ENCODE measurements around the gene LGALS9C. TPM values are rescaled to one million over a fixed set of nuclear protein-coding genes. Genes with fewer than 3 reads are reported as not detected.
"Not testable (repeated sequence)": the region's sequence is repeated elsewhere in the genome, so short reads cannot be mapped to it uniquely, and the experiment has no call there.

LGALS9C gene
- total and polyA plus RNA-seq, 9 donors: 0.26 TPM; not detected in 8

DNA sequence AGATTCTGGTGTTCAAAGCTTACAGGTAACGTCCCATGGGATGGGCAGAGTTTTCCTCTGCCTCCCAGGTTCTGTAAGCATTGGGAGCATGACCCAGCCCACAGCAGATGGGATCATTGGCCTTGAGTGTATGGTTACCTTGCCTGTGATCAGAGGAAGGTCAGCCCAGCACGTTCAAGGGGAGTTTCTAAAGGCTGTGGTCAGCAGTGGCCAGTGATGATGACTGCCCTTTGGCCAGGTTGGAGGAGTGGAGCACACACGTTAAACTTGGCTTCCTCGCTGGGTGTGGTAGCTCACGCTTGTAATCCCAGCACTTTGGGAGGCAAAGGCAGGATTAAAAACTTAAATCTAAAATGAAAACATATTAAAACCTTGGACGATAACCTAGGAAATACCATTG is 51.8 kb downstream of the LGALS9C start:
- not testable (repeated sequence) for DNase-seq; H3K4me3 ChIP-seq (ENCODE audit: low read length); H3K27me3 ChIP-seq (ENCODE audit: control insufficient read depth, insufficient read depth, low read length); H3K9me3 ChIP-seq (replicated peaks; ENCODE audit: control insufficient read depth, low read depth, low read length); H3K4me1 ChIP-seq (ENCODE audit: control insufficient read depth, insufficient read depth, low read length); H3K27ac ChIP-seq (ENCODE audit: low read length); H3K36me3 ChIP-seq (ENCODE audit: control insufficient read depth, insufficient read depth, low read length)
- no CpG with 5 or more reads among the region's 6 CpGs for WGBS (ENCODE audit: insufficient coverage)

DNA sequence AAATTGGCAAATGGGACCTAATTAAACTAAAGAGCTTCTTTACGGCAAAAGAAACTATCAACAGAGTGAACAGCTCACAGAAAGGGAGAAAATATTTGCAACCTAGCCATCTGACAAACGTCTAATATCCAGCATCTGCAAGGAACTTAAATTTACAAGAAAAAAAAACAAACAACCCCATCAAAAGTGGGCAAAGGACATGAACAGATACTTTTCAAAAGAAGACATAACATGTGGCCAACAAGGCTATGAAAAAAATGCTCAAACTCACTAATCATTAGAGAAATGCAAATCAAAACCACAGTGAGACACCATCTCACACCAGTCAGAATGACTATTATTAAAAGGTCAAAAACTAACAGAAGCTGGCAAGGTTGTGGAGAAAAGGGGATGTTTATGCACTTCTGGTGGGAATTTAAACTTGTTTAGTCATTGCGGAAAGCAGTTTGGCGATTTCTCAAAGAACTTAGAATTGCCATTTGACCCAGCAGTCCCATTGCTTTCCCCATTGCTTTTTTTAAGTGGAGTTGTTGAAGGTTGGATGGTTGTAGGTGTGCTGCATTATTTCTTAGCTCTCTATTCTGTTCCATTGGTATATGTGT is 52.4 kb downstream of the LGALS9C start:
- H3K9me3 ChIP-seq (replicated peaks; ENCODE audit: control insufficient read depth, low read depth, low read length); H3K36me3 ChIP-seq (ENCODE audit: control insufficient read depth, insufficient read depth, low read length); H3K4me3 ChIP-seq (ENCODE audit: low read length); H3K27me3 ChIP-seq (ENCODE audit: control insufficient read depth, insufficient read depth, low read length); H3K27ac ChIP-seq (ENCODE audit: low read length); H3K4me1 ChIP-seq (ENCODE audit: control insufficient read depth, insufficient read depth, low read length); DNase-seq: not testable (repeated sequence)
- WGBS (ENCODE audit: insufficient coverage): no CpG with 5 or more reads among the region's 4 CpGs

DNA sequence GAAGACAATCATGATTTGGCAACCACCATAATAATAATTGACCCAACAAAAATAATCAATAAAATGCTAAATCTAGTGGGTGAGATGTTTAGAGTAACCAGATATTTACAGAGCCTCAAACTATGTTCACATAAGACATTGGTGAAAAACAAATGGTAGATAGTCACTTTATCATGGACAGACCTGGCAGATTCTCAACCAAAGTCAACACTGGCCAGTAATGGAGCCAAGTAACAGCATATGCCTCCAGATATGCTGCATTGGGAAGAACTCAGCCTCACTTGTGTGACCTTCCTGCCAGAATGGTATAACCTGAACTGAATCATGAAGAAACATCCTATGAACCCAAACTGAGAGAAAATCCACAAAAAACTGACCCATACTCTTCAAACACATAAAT is 53.8 kb downstream of the LGALS9C start:
- not testable (repeated sequence) for H3K36me3 ChIP-seq (ENCODE audit: control insufficient read depth, insufficient read depth, low read length)

DNA sequence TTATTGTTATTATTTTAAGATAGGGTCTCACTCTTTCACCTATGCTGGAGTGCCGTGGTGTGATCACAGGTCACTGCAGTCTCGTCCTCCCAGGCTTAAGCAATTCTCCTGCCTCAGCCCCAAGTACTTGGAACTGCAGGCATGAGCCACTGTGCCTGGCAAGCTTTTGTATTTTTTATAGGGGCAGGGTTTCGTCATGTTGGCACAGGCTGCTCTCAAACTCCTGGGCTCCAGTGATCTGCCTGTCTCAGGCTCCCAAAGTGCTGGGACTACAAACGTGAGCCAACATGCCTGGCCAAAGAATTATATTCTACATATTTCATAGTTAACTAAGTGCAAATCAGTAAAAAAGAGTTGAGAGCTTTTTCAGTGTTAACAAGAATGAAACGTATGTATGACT is 65.6 kb downstream of the LGALS9C start:
- WGBS (ENCODE audit: insufficient coverage): no CpG with 5 or more reads among the region's 5 CpGs
- not testable (repeated sequence) for DNase-seq; H3K27ac ChIP-seq (ENCODE audit: low read length); H3K36me3 ChIP-seq (ENCODE audit: control insufficient read depth, insufficient read depth, low read length); H3K4me1 ChIP-seq (ENCODE audit: control insufficient read depth, insufficient read depth, low read length); H3K9me3 ChIP-seq (replicated peaks; ENCODE audit: control insufficient read depth, low read depth, low read length); H3K4me3 ChIP-seq (ENCODE audit: low read length); H3K27me3 ChIP-seq (ENCODE audit: control insufficient read depth, insufficient read depth, low read length)

More for the DNA sequence above, 53.8 kb downstream of the LGALS9C start:
- H3K4me3 ChIP-seq (ENCODE audit: low read length); DNase-seq; H3K9me3 ChIP-seq (replicated peaks; ENCODE audit: control insufficient read depth, low read depth, low read length); H3K4me1 ChIP-seq (ENCODE audit: control insufficient read depth, insufficient read depth, low read length); H3K27me3 ChIP-seq (ENCODE audit: control insufficient read depth, insufficient read depth, low read length); H3K27ac ChIP-seq (ENCODE audit: low read length): not testable (repeated sequence)

DNA sequence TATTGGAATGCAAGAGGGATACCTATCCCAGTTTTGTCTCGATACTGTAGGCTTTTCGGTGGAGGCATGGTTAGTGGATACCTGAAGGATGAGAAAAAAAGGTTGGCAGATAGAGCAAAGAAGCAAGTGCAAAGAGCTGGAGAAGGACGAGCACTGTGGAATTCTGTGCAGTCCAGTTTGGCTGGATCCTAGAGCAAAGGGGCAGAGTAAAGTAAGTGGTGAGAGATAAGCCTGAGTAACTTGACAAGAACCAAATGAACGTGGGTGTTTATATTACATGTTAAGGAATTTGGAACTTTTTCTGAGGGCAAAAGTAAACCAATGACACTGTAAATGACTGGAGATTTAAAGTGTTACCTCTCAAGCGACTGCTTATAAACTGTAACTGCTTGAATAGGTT is 66.3 kb downstream of the LGALS9C start:
- H3K27ac ChIP-seq (ENCODE audit: low read length); DNase-seq; H3K4me3 ChIP-seq (ENCODE audit: low read length); H3K4me1 ChIP-seq (ENCODE audit: control insufficient read depth, insufficient read depth, low read length); H3K9me3 ChIP-seq (replicated peaks; ENCODE audit: control insufficient read depth, low read depth, low read length); H3K36me3 ChIP-seq (ENCODE audit: control insufficient read depth, insufficient read depth, low read length); H3K27me3 ChIP-seq (ENCODE audit: control insufficient read depth, insufficient read depth, low read length): not testable (repeated sequence)
- no CpG with 5 or more reads among the region's 5 CpGs for WGBS (ENCODE audit: insufficient coverage)

Other genes with a start within 250 kb of the LGALS9C start
- 129 TPM for gene FLII, start 218.1 kb upstream of the LGALS9C start, total RNA-seq
- gene FLII, start 218.1 kb upstream of the LGALS9C start, polyA plus RNA-seq (ENCODE audit: insufficient read depth in 1 of 8, insufficient read length in 8 of 8, low replicate concordance in 1 of 8): 100 to 1,000 TPM; 147 to 181 (median 172) TPM
- gene MIEF2, start 216.1 kb upstream of the LGALS9C start, total RNA-seq: 13.3 TPM
- gene MIEF2, start 216.1 kb upstream of the LGALS9C start, polyA plus RNA-seq (ENCODE audit: insufficient read depth in 1 of 8, insufficient read length in 8 of 8, low replicate concordance in 1 of 8): 10 to 100 TPM; 12.0 to 15.5 (median 14.1) TPM
- gene TOP3A, start 161.8 kb upstream of the LGALS9C start, total RNA-seq: 26.1 TPM
- 10 to 100 TPM; 22.4 to 34.4 (median 28.2) TPM for gene TOP3A, start 161.8 kb upstream of the LGALS9C start, polyA plus RNA-seq (ENCODE audit: insufficient read depth in 1 of 8, insufficient read length in 8 of 8, low replicate concordance in 1 of 8)
- gene SMCR8, start 161.5 kb upstream of the LGALS9C start, total RNA-seq: 6.9 TPM
- 10 to 100 TPM in 1 of 8 donors, 1 to 10 TPM in 7; 6.3 to 10.2 (median 9.1) TPM for gene SMCR8, start 161.5 kb upstream of the LGALS9C start, polyA plus RNA-seq (ENCODE audit: insufficient read depth in 1 of 8, insufficient read length in 8 of 8, low replicate concordance in 1 of 8)
- 11.3 TPM for gene SHMT1, start 113.2 kb upstream of the LGALS9C start, total RNA-seq
- gene SHMT1, start 113.2 kb upstream of the LGALS9C start, polyA plus RNA-seq (ENCODE audit: insufficient read depth in 1 of 8, insufficient read length in 8 of 8, low replicate concordance in 1 of 8): 10 to 100 TPM in 6 of 8 donors, 1 to 10 TPM in 2; 7.0 to 14.1 (median 10.9) TPM
- not detected for gene EVPLL, start 99.0 kb upstream of the LGALS9C start, total RNA-seq
- under 1 TPM in 2 of 8 donors, not detected in 6; 0.23 to 0.25 TPM for gene EVPLL, start 99.0 kb upstream of the LGALS9C start, polyA plus RNA-seq (ENCODE audit: insufficient read depth in 1 of 8, insufficient read length in 8 of 8, low replicate concordance in 1 of 8)
- gene TBC1D28, start 167.6 kb downstream of the LGALS9C start, total RNA-seq: not detected
- under 1 TPM in 1 of 8 donors, not detected in 7; 0.25 TPM for gene TBC1D28, start 167.6 kb downstream of the LGALS9C start, polyA plus RNA-seq (ENCODE audit: insufficient read depth in 1 of 8, insufficient read length in 8 of 8, low replicate concordance in 1 of 8)
- gene FOXO3B, start 205.5 kb downstream of the LGALS9C start, total RNA-seq: 3.4 TPM
- gene FOXO3B, start 205.5 kb downstream of the LGALS9C start, polyA plus RNA-seq (ENCODE audit: insufficient read depth in 1 of 8, insufficient read length in 8 of 8, low replicate concordance in 1 of 8): 1 to 10 TPM; 1.6 to 4.1 (median 3.6) TPM

Measured in muscle of leg (tissue), 11 donors.